Right lobe of liver (tissue), 4 donors: Measurements from ENCODE around the gene SNTA1.

Source experiments
- POLR2A ChIP-seq: fragments of 450-650 bp; IDR thresholded peaks from one replicate; pipeline ENCODE4 v1.6.1; 2017; ENCODE audit warnings: antibody characterized with exemption, mild to moderate bottlenecking
- TF ChIP-seq, protein P1 (sequence below), 4 donors: fragments of 200-600 bp in 3 of 4; fragments of 450-650 bp in 1 of 4; IDR thresholded peaks; one replicate each; pipeline versions ENCODE4 v1.5.1 to v1.8.0; 2016 to 2022; ENCODE audit warnings: antibody characterized with exemption in 4 of 4, mild to moderate bottlenecking in 2 of 4
- donor health status: DM: no; HTN: no; CAD: no.
- donor health status: DM: no; HTN: no; CAD: no.
- donor health status: DM: no; HTN: yes; CAD: no.

DNA sequence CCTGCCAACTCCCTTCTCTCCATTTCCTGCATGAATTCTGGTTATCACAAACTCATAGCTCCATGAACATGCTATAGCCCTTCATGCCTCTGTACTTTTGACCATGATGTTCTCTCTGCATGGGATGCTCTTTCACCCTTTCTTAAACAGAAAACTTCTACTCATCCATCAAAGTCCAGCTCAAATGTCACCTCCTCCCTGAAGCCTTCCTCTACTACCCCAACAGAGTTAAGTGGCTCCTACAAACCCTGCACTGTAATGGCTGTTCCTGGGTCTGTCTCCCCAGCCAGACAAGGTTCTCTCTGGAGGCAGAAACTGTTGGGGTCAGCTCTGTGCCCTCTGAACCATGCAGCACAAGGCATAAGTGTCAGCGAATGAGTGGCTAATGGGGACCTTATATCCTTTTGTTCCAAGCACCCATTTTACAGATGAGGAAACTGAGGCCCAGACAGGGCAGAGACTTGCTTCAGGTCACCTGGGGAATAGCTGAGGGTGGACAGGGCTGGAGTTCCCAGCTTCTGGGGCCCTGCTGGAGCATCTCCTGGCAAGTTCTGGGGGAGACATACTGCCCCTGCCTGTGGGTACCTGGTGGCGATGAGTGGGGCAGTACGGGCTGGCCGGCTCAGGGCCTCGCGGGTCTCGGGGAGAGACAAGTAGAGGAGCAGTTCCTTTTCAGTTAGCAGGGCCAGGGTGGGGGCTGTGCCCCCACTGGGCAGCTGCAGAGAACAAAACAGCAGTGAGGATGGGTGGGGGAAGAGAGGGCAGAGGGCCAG, 31.7 kb downstream of the SNTA1 start:
- TF ChIP-seq, protein P1, sequence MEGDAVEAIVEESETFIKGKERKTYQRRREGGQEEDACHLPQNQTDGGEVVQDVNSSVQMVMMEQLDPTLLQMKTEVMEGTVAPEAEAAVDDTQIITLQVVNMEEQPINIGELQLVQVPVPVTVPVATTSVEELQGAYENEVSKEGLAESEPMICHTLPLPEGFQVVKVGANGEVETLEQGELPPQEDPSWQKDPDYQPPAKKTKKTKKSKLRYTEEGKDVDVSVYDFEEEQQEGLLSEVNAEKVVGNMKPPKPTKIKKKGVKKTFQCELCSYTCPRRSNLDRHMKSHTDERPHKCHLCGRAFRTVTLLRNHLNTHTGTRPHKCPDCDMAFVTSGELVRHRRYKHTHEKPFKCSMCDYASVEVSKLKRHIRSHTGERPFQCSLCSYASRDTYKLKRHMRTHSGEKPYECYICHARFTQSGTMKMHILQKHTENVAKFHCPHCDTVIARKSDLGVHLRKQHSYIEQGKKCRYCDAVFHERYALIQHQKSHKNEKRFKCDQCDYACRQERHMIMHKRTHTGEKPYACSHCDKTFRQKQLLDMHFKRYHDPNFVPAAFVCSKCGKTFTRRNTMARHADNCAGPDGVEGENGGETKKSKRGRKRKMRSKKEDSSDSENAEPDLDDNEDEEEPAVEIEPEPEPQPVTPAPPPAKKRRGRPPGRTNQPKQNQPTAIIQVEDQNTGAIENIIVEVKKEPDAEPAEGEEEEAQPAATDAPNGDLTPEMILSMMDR (IDR thresholded peaks at IDR 0.05) = no peak
- no peak for TF ChIP-seq POLR2A
